Right lung (tissue), 5 donors: ENCODE measurements around the gene LRP1. TPM values are rescaled to one million over a fixed set of nuclear protein-coding genes. Genes with fewer than 3 reads are reported as not detected.
A peak's percentile ranks its signal among the peaks of the same experiment; 100 is the strongest.

ENCODE experiments used
- DNase-seq, 2 donors: peaks; one replicate each; pipeline ENCODE4 v3.0.0-alpha.2; 2013
- polyA plus RNA-seq, 5 donors: library from polyadenylated mRNA; unstranded; fragments of 120-200 nt; gene quantifications; one replicate each; pipeline versions ENCODE4 v1.2.1 to v1.2.3, GENCODE V29; 2013; ENCODE audit warnings: inconsistent platforms in 1 of 5, low replicate concordance in 1 of 5; ENCODE audit not compliant: insufficient read length in 5 of 5, insufficient read depth in 1 of 5

Gene LRP1
- polyA plus RNA-seq, 5 donors: 83.7 to 168 (median 101) TPM

DNA sequence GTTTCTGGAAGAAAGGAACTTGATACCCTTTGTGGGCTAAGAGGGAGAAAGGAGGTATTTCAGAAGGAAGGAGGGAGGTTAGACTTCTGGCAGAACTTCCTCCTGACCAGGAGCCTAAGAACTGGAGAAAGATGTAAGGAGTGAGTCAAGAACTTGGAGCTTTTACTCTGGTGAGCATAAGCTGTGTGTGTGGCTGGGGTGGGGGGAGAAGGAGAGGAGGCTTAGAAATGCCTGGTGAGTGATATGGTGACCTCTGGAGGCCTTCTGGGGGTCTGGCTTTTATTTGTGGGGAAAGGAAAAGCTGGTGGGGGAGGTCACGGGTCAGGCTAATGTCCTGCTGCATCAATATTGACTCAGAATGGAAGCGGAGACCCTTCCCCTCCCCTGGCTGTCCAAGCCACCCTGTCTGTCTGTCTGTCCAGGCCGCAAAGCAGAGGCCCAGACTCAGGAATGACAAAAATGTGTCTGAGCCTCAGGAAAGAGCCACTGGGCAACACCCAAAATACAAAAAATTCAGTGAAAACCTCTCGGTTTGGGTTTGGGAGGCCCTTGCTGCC, 4.8 kb downstream of the LRP1 start:
- DNase-seq: no peak

DNA sequence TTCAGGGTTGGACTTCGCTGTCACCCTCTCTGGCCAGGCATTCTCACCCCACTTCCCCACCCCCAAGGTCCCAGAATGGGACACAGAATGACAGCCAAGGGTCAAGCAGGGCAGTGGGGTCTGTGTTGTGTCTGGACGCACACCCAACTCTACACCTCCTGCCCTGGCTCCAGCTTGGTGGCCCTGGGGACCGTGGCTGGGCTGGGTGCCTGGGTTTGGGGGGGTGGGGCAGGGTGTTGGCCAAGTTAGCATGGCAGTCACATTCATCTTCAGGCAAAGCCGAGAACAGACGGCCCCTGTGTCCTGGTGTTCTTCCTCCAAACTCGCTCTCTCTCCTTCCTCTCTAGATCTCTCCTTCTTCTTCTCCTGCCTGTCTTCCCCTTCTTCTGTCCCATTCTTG, 5.6 kb downstream of the LRP1 start:
- no peak for DNase-seq

DNA sequence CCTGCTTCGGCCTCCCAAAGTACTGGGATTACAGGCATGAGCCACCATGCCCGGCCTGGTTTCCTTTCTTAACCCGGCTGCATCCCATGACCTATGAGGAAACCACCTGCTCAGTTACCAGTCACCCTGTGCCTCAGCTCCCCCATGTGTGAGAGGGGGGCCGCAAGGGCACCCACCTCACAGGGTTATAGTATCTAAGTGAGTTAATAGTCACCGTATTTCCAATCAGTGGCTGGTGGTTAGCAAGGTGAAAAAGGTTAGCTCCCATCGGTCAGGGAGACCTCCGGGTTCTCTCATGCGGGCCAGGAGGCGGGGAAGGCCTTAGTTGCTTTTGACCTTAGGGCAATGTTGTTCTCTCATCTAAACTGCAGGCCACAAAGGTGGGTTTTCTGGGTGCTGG, 6.7 kb downstream of the LRP1 start:
- DNase-seq: no peak

DNA sequence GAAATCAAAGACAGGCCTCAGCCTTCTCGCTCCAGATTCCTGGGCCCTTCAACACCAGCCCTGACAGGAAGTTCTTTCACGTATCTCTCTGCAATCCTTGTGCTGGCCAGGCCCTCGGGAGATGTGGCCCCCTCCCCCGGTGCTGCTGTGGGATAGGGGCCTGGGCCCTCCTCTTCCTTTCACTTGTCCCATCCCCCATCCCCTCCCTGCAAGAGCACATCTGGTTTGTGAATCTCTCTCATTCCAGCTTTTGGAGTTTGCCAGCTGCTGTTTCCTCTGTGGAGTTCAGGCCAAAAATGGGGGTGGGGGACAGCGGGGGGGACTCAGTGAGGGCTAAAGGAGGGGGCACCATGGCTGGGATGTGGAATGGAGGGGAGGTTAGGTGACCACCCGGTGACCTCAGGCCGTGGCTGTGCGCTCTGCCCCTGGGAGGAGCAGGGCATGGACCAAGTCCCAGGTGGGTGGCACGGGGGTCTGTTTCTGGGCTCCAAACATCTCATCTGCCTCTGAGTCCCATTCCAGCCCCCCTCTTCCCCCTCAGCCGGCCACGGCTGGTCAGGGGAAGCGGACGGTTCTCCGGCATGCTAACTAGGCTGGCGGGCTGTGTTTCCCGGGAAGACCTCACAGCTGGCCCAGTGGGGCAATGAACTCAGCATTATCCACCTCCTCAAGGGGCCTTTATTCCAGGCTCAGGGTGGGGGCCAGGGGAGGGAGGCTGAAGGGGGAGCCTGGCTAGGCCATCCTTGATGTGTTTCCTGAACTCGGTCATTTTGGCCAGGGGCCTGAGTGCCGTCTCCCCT, 7.4 kb downstream of the LRP1 start:
- DNase-seq: peak; percentile 88 to 89

DNA sequence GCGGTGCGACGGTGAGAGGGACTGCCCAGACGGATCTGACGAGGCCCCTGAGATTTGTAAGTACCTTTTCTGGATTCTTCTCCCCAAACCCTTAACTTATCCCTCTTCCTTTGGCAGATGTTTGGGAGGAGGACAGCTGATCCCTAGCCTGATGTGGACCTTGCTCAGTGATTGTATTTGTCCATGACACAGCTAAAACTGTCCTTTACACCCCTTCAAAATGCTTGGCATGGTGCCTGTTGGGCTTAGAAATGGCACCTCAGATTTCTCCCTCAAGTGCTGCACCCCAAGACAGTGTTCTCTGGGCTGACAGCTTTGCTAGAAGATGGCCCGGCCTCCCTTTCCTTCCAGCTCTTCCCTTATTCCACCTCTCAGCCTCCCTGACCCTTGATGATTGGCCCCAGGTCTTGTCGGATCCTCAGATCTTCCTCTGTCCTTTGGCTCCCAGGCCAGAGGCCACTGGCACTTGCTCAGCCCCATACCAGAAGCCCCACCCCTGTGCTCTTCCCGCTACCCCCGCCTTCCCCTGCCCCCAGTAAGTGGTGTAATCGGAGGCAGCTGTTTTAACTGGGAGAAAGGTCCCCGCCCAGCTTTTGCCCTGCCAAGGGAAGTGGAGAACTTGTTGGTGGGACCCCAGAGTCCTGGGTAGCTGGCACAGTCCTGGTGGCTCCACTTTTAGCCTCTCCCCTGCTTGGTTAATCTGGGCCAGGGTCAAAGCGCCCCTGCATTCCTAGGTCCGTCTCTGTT, 10.4 kb downstream of the LRP1 start:
- DNase-seq: no peak

DNA sequence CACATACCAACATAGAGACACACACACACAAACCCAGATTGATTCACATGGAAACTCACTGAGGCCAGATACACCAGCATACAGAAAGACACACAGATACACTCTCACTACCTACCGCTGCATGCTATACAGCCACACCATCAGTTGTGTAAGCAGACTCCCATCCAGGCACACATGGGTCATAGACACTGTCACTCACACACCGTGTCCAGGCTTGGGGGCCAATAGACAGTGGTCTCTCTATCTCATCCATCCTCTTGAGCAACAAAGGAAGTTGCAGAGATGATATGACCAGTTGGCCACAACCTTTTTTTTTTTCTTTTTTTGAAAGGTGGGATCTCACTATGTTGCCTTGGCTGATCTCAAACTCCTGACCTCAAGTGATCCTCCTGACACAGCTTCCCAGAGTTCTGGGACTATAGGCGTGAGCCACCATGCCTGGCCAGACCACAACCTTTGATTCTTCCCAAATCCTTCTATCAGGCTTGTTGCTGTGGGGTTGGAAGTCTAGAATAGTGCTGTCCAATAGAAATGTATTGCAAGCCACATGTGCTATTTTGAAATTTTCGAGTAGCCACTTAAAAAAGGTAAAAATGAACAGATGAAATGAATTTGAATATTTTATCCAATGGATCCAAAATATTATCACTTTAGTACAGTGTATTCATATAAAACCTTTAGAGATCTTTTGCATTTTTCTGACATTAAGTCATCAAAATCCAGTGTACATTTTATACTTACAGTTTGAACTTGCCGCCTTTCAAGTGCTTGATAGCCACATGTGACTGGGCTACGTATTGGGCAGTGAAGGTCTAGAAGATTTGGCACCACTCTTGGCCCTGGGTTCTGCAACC, 11.7 kb downstream of the LRP1 start:
- DNase-seq: no peak

DNA sequence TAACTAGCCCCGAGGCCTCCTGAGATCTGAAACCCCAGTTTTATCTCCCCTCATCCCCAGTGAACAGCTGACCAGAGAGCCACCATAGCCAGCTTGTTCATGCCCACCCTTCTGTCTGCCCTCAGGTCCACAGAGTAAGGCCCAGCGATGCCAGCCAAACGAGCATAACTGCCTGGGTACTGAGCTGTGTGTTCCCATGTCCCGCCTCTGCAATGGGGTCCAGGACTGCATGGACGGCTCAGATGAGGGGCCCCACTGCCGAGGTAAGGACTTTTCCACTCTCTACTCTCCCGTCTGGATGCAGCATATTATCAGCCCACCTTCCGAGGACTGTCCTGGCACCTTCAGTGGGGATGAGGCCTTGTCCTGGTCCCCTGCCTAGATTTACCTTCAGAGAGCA, 13.0 kb downstream of the LRP1 start:
- no peak for DNase-seq

DNA sequence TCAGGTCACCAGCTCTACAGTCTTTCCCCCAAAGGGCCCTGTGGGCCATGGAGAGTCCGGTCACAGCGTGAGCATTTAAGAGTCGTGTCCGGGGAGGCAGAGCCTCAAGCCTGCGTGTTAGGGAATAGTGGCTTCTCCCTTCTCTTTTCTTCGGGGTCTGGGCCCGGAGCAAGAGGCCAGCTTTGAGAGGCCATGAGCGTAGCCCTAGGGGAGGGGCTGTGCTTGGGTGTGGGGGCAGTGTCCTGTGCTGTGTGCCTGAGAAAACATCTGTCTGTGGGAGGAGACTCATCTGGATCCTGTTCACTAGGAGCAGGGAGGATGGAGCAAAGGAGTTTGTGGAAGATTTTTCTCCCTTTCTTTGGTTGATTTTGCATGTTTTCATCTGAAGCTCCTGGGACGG, 13.8 kb downstream of the LRP1 start:
- DNase-seq: no peak

DNA sequence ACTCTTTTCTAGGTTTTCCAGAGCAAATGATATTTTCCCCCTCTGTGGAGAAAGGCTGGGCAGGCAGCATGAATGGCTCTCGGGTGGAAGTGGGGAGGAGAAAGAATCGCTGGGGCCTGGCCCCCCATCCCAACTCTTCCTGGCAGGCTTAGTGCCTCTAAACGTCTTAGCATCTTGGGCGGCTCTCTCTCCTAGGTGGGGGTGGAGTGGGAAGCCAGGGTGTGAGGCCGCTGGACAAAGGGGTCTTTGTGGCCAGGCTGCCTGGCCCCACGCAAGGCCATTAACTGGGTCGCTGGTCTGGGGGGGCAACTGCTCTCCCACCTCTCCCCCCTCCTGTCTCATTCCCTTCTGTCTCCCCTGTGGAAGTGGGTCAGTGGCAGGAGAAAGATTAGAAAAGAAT, 14.4 kb downstream of the LRP1 start:
- no peak for DNase-seq

DNA sequence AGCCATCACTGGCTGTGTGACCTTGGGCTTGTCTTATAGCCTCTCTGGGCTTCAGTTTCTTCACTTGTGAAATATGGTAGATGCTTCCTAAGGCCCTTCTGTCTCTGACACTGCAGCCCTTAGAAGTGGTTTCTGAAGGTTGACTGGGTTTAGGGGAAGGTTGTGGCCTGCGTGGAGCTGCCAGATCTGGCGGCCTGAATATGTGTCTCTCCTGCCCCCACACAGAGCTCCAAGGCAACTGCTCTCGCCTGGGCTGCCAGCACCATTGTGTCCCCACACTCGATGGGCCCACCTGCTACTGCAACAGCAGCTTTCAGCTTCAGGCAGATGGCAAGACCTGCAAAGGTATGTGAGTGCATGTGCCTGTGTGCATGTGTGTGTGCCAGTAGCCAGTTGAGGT, 15.2 kb downstream of the LRP1 start:
- no peak for DNase-seq

DNA sequence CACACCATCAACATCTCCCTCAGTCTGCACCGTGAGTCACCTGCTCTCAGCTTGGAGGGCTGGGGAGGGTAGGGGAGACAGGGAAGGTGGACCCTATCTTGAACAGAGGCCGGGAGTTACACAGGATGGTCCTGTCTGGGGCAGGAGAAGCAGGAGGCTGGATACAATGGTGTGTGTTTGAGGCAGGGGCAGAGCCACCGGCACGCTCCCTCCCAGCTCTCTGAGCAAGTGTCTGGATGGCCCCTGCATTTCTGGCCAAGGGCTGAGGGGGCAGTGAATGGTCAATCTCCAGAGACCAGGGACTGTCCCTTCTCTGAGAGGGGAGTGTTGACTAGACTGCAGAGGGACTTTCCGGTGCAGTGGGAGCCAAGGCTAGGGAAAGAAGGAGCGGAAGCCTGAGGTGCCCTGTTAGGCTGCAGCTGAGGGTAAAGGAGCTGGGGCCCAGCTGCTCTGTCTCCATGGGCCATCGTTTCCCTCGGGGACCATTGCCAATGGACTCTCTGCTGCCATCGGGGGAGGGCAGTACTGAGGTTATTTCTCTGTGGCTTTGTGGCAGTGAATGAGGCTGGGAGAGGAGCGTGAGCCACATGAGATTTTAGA, 17.3 kb downstream of the LRP1 start:
- no peak for DNase-seq

DNA sequence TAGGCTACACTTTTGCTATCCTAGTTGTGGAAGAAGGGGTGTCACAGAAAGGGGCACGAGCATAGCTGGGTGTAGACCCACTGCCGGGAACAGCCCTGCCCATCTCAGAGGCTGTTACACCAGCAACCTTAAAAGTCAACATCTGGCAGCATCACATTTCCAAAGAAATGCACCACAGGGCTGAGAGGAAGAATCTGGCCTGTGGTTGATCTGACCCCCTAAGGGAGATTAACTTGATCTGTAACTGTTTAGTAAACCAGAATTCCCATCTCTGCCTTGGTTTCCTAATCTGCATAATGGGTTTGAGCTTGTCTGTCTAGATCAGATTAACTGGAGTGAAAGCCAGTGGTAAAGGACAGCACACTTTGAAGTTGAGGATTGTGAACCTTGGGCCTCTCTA, 17.8 kb downstream of the LRP1 start:
- DNase-seq: no peak

DNA sequence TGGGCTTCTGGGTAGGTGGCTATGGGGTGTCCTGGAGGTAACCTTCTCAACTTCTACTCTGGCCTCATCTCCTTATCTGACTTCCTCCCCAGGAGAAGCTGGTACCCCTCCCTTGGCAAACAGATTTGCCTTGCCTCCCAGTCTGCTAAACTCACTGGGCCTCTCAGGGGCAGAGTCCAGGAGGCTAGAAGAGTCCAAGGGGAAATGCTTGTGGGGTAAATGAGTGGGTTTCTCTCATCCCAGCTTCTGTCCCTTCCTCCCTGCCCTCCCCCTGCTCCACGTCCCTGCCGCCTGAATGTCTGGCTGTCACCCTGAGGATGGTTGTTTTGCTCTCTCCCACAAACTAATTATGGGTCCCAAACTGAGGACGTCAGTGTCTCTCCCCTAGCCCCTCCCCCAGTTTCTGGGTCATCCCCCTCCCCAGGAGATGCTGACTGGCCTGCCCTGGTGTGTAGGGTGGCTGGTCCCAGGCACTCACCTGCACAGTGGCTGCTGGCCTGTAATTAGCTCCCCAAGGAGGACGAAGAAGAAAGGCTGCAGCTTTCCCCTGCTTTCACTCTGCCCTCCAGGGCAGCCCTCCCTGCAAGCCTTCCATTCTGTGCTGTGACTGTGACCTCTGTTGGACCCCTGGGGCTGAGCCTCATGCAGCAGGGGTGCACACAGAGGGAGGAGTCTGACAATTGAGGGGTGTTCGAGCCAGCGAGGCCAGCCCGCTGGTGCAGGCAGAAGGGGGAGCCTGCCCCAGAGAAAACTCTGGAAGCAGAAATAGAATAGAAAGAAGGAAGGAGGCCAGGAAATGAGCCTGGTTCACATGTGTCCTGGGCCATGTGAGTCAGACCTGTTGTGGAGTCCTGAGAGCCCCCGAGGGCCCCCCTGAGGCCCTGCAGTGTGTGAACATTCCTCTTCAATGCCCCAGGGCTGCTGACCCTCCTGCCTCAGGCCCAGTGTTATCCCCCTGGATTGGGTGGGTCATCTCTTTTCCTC, 19.0 kb downstream of the LRP1 start, which contains the start of gene LRP1-AS:
TSS of gene LRP1-AS (minus strand) at position 659 of the 984 bp plus-strand sequence.
- DNase-seq: no peak

DNA sequence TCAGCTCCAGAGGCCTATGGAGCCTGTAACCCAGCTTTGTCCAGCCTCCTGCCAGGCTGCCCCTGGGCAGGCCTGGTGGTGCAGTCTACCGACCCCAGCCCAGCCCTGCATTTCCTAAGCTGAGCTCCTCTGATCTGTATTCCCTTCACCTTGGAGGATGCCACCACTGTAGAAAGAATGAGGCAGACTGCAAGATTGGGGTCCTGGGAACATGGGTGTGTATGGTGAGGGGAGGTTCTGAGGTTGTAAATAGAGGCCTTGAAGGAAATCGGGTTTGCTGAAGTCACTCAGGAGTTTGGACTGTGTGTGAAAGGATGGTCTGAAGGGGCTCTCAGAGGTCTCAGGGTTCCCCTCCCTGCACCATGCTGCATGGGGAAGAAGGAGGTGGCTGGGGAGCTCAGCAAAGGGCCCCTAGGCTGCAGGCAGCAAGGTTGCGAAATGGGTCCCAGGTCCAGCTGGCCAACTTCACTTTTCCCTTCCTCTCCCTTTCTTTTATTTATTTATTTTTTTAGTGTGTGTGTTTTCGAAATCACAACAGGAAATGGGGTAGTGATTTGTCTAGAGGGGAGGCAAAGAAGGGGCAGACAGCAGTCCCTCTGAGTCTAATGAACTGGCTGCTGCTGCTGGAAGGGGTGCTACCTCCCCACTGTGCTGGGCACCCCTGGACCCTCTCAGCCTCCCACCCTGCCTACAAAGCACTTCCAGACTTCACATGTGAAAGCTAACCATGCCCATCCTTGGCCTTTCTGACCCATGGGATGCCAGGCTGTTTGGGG, 20.4 kb downstream of the LRP1 start:
- peak; percentile 81 to 88 for DNase-seq

DNA sequence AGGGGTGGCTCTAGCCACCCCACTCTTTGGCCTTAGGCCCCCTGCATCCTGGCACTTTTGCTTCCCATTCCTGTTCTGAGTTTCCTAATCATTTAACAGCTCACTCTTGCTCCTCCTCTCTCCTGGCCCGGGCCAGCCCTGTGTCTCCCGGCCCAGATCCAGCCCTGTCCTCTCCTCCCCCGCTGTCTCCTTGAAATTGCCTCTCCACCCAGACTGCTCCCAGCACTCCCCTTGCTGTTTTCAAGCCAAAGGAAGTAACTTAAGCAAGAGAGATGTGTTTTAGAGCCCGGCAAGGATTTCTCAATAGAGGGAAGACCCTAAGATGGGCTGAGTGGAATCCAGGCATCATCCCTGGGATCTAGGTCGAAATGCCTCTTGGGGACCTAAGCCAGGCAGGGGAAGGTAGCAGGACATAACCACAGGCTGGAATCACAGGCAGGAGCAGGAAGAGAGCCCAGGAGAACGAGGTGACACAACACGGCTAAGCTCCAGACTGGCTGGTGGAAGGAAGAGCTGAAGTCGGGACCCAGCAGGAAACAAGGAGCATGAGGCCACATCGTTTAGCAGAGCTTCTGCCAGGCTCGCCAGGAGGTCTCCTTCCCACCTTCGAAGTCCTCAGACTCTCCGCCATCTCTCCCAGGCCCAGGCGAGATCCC, 21.1 kb downstream of the LRP1 start:
- peak in 1 of 2 donors; percentile 83 for DNase-seq

DNA sequence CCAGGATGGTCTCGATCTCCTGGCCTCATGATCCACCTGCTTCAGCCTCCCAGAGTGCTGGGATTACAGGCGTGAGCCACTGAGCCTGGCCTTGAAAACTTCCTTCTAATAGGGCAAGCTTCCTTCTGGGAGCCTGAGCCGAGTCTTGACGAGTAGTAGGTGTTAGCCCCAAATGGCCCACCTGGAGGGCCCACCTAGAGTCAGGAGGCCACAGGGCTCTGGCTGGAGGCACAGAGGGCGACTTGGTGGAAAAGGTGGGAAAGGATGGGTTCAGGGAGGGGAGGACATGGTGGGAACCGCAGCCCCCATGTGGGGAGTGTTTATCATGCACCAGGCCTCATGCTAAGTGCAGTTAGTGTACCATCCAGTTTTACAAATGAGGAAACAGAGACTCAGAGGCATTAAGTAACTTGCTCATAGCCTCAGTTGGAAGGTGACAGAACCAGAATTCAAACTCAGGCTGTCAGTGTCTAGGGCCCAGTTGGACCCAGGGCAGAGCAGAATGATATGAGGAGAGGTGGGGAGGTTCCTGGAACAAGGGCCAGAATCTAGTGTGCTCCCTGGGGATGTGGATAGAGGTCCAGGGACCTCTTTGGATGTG, 22.2 kb downstream of the LRP1 start:
- no peak for DNase-seq

DNA sequence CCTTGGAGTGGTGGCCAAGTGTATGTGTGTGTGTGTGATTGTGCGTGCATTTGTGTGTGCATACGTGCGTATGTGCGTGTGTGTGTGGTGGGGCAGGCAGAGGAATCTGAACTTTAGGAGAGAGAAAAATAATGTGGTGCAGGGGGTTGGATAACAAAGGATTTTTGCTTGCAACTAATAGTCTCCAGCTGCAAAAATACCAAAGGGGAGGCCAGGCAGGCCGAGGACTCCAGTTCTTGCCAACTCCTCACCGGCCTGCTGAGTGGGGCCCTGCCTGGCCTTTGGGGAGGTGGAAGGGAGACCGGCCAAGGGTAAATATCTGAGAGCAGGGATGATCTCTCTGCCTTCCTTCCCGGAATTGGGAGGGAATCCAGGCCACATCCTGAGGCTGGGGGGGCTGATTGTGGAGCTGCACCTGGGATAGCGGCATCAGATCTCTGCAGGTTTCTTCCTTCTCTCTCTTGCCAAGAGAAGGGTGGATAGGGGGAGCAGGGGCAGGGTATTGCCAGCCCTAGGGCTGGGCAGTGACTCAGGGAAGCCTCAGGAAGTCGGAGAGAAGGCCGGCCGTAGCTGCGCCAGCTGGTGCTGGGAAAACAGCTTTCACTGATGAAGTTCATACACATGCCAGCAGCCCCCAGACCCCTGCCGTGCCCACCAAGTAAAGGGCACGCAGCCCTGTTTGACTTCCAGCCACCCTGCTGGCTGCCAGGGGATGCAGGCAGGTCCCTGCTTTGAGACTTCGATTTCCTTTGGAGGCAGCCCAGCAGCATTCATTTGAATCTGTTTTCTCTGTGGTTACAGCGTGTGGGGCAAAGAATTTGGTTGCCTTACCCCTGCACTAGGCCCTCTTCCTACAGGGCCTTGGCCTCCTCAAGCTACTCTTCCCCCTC, 23.7 kb downstream of the LRP1 start:
- no peak for DNase-seq
